ENCODE measurements around the gene MYO18A. TPM values are rescaled to one million over a fixed set of nuclear protein-coding genes. Genes with fewer than 3 reads are reported as not detected.

MYO18A gene
- total RNA-seq, 3 donors from 2014 or later = 31.5 to 71.1 (median 42.3) TPM

- DNase-seq (ENCODE audit: low spot score in 2 of 2) = peak in 1 of 2 donors; percentile 45
Observed at GRCh38 chr17:29179232-29180033, 765 bp downstream of the MYO18A start.

GRCh38 chr17:29178750-29179231 lies 1.4 kb downstream of the MYO18A start:
- Histone ChIP-seq H3K36me3 (no peaks in the 10 kb centered on the region), H3K27me3 (no peaks in the 10 kb centered on the region), H3K9me3 (no peaks in the 10 kb centered on the region), H3K4me1 (peaks cover 15 to 25% of the 10 kb centered on the region in 2 donors), H3K4me3 (peak overlapping the region; percentile 57 to 85 (median 71)), H3K27ac (peak overlapping the region; percentile 88 to 94)
- no peak for DNase-seq (ENCODE audit: low spot score in 2 of 2)
- no peak for TF ChIP-seq POLR2AphosphoS5 (IDR thresholded peaks at IDR 0.05)
- no peak for TF ChIP-seq POLR2A (IDR thresholded peaks at IDR 0.05)
- no peak for TF ChIP-seq CTCF (IDR thresholded peaks at IDR 0.05)
- intact Hi-C loops (cut with DNase I; ENCODE audit: low total_unique reads) = no loop called here

More at GRCh38 chr17:29179232-29180033, 765 bp downstream of the MYO18A start:
- Histone ChIP-seq H3K4me1 (peaks cover 15 to 25% of the 10 kb centered on the region in 2 donors), H3K27me3 (no peaks in the 10 kb centered on the region), H3K27ac (peak overlapping the region; percentile 88 to 94), H3K9me3 (no peaks in the 10 kb centered on the region), H3K36me3 (no peaks in the 10 kb centered on the region), H3K4me3 (peak overlapping the region; percentile 57 to 85 (median 71))
- intact Hi-C loops (cut with DNase I; ENCODE audit: low total_unique reads) = loop anchor here (5.0 kb wide), 1 partner anchor 32 kb away; no protein-coding TSS in a partner anchor
- no peak for TF ChIP-seq CTCF (IDR thresholded peaks at IDR 0.05)
- TF ChIP-seq POLR2A (IDR thresholded peaks at IDR 0.05) = no peak
- TF ChIP-seq POLR2AphosphoS5 (IDR thresholded peaks at IDR 0.05) = no peak

GRCh38 chr17:29177871-29178749 lies 2.1 kb downstream of the MYO18A start:
- peaks cover 15 to 25% of the 10 kb centered on the region in 2 donors for H3K4me1 ChIP-seq
- no peak for DNase-seq (ENCODE audit: low spot score in 2 of 2)

GRCh38 chr17:29177541-29177870 lies 2.7 kb downstream of the MYO18A start:
- peak overlapping the region; percentile 88 to 94 for H3K27ac ChIP-seq
- no peaks in the 10 kb centered on the region for H3K27me3 ChIP-seq
- H3K4me1 ChIP-seq = peaks cover 15 to 25% of the 10 kb centered on the region in 2 donors
- intact Hi-C loops (cut with DNase I; ENCODE audit: low total_unique reads) = no loop called here
- H3K4me3 ChIP-seq = peak overlapping the region in 2 of 3 donors; percentile 58 to 85
- no peaks in the 10 kb centered on the region for H3K9me3 ChIP-seq
- no peak for TF ChIP-seq POLR2AphosphoS5 (IDR thresholded peaks at IDR 0.05)
- no peak for TF ChIP-seq POLR2A (IDR thresholded peaks at IDR 0.05)
- no peak for DNase-seq (ENCODE audit: low spot score in 2 of 2)
- H3K36me3 ChIP-seq = no peaks in the 10 kb centered on the region

More at GRCh38 chr17:29177871-29178749, 2.1 kb downstream of the MYO18A start:
- peak overlapping the region; percentile 88 to 94 for H3K27ac ChIP-seq
- H3K27me3 ChIP-seq = no peaks in the 10 kb centered on the region
- no peaks in the 10 kb centered on the region for H3K9me3 ChIP-seq
- peak overlapping the region in 2 of 3 donors; percentile 71 to 85 for H3K4me3 ChIP-seq
- intact Hi-C loops (cut with DNase I; ENCODE audit: low total_unique reads) = no loop called here
- no peak for TF ChIP-seq CTCF (IDR thresholded peaks at IDR 0.05)
- no peak for TF ChIP-seq POLR2A (IDR thresholded peaks at IDR 0.05)
- TF ChIP-seq POLR2AphosphoS5 (IDR thresholded peaks at IDR 0.05) = no peak
- H3K36me3 ChIP-seq = no peaks in the 10 kb centered on the region

- H3K4me3 ChIP-seq = peak overlapping the region; percentile 51 to 65 (median 58)
- peak overlapping the region; percentile 88 to 94 for H3K27ac ChIP-seq
- no peaks in the 10 kb centered on the region for H3K36me3 ChIP-seq
- H3K4me1 ChIP-seq = peaks cover 15 to 25% of the 10 kb centered on the region in 2 donors
- intact Hi-C loops (cut with DNase I; ENCODE audit: low total_unique reads) = no loop called here
- no peak for TF ChIP-seq CTCF (IDR thresholded peaks at IDR 0.05)
- no peak for TF ChIP-seq POLR2A (IDR thresholded peaks at IDR 0.05)
- no peak for TF ChIP-seq POLR2AphosphoS5 (IDR thresholded peaks at IDR 0.05)
- H3K27me3 ChIP-seq = no peaks in the 10 kb centered on the region
- no peak for DNase-seq (ENCODE audit: low spot score in 2 of 2)
- H3K9me3 ChIP-seq = no peaks in the 10 kb centered on the region
Observed at GRCh38 chr17:29176558-29177351, 3.4 kb downstream of the MYO18A start.

All from breast epithelium (tissue), 4 donors.